ENCODE measurements around the gene PRELID2. TPM values are rescaled to one million over a fixed set of nuclear protein-coding genes. Genes with fewer than 3 reads are reported as not detected.

Gene PRELID2
- total RNA-seq, 4 donors from 2014 or later: 1.1 to 6.7 (median 1.2) TPM; not detected in 1

GRCh38 chr5:145793574-145793973 is 41.6 kb downstream of the PRELID2 start:
- DNase-seq (no peak), ATAC-seq (no peak)
- TF ChIP-seq POLR2A (IDR thresholded peaks at IDR 0.05) (no peak), CTCF (IDR thresholded peaks at IDR 0.05 in 4 of 5, conservative IDR thresholded peaks at IDR 0.05 in 1 of 5) (no peak)

GRCh38 chr5:145792840-145793239 is 42.3 kb downstream of the PRELID2 start:
- ATAC-seq: no peak
- intact Hi-C loops (cut with DNase I; ENCODE audit: low total_unique reads): no loop called here
- H3K27ac ChIP-seq: no peak overlapping the region

More at GRCh38 chr5:145793574-145793973, 41.6 kb downstream of the PRELID2 start:
- H3K9me3 ChIP-seq: no peaks in the 10 kb centered on the region
- intact Hi-C loops (cut with DNase I; ENCODE audit: low total_unique reads): no loop called here
- no peaks in the 10 kb centered on the region for H3K36me3 ChIP-seq
- no peaks in the 10 kb centered on the region for H3K27me3 ChIP-seq
- in situ Hi-C loops (cut with MboI; ENCODE audit: low sequenced_read_pairs in 4 of 4): no loop called here
- H3K4me1 ChIP-seq: no peaks in the 10 kb centered on the region
- H3K27ac ChIP-seq: no peak overlapping the region
- no peak overlapping the region for H3K4me3 ChIP-seq

GRCh38 chr5:145791866-145792265 is 43.3 kb downstream of the PRELID2 start:
- H3K4me3 ChIP-seq: no peak overlapping the region
- intact Hi-C loops (cut with DNase I; ENCODE audit: low total_unique reads): no loop called here
- H3K36me3 ChIP-seq: no peaks in the 10 kb centered on the region
- H3K27ac ChIP-seq: no peak overlapping the region
- TF ChIP-seq POLR2A (IDR thresholded peaks at IDR 0.05) (no peak), CTCF (IDR thresholded peaks at IDR 0.05 in 4 of 5, conservative IDR thresholded peaks at IDR 0.05 in 1 of 5) (no peak)
- in situ Hi-C loops (cut with MboI; ENCODE audit: low sequenced_read_pairs in 4 of 4): no loop called here
- ATAC-seq: no peak
- no peaks in the 10 kb centered on the region for H3K4me1 ChIP-seq
- DNase-seq: no peak
- H3K9me3 ChIP-seq: no peaks in the 10 kb centered on the region
- no peaks in the 10 kb centered on the region for H3K27me3 ChIP-seq

More at GRCh38 chr5:145792840-145793239, 42.3 kb downstream of the PRELID2 start:
- H3K27me3 ChIP-seq: no peaks in the 10 kb centered on the region
- DNase-seq: no peak
- TF ChIP-seq CTCF (IDR thresholded peaks at IDR 0.05 in 4 of 5, conservative IDR thresholded peaks at IDR 0.05 in 1 of 5) (no peak), POLR2A (IDR thresholded peaks at IDR 0.05) (no peak)
- no peak overlapping the region for H3K4me3 ChIP-seq
- no peaks in the 10 kb centered on the region for H3K4me1 ChIP-seq
- in situ Hi-C loops (cut with MboI; ENCODE audit: low sequenced_read_pairs in 4 of 4): no loop called here
- H3K9me3 ChIP-seq: no peaks in the 10 kb centered on the region
- H3K36me3 ChIP-seq: no peaks in the 10 kb centered on the region

- intact Hi-C loops (cut with DNase I; ENCODE audit: low total_unique reads) (no loop called here), in situ Hi-C loops (cut with MboI; ENCODE audit: low sequenced_read_pairs in 4 of 4) (no loop called here)
- no peaks in the 10 kb centered on the region for H3K4me1 ChIP-seq
- TF ChIP-seq CTCF (IDR thresholded peaks at IDR 0.05 in 4 of 5, conservative IDR thresholded peaks at IDR 0.05 in 1 of 5): no peak
- TF ChIP-seq POLR2A (IDR thresholded peaks at IDR 0.05): no peak
- DNase-seq: no peak
- H3K36me3 ChIP-seq: no peaks in the 10 kb centered on the region
- H3K27ac ChIP-seq: no peak overlapping the region
- no peak overlapping the region for H3K4me3 ChIP-seq
- no peaks in the 10 kb centered on the region for H3K9me3 ChIP-seq
- H3K27me3 ChIP-seq: no peaks in the 10 kb centered on the region
- ATAC-seq: no peak
Measured at GRCh38 chr5:145787996-145788395, 47.1 kb downstream of the PRELID2 start.

- intact Hi-C loops (cut with DNase I; ENCODE audit: low total_unique reads) (no loop called here), in situ Hi-C loops (cut with MboI; ENCODE audit: low sequenced_read_pairs in 4 of 4) (no loop called here)
- Histone ChIP-seq H3K4me1 (no peaks in the 10 kb centered on the region), H3K27me3 (no peaks in the 10 kb centered on the region), H3K27ac (no peak overlapping the region), H3K9me3 (no peaks in the 10 kb centered on the region), H3K4me3 (no peak overlapping the region), H3K36me3 (no peaks in the 10 kb centered on the region)
- DNase-seq: no peak
- no peak for ATAC-seq
- no peak for TF ChIP-seq CTCF (IDR thresholded peaks at IDR 0.05 in 4 of 5, conservative IDR thresholded peaks at IDR 0.05 in 1 of 5)
- TF ChIP-seq POLR2A (IDR thresholded peaks at IDR 0.05): no peak
Measured at GRCh38 chr5:145787507-145787906, 47.6 kb downstream of the PRELID2 start.
